NK-92 (cell line): ENCODE measurements around the gene AAGAB.

Experiments used
- DNase-seq: peaks from one replicate; lab custom pipeline; 2025; ENCODE audit not compliant: unreplicated experiment; lab: John Stamatoyannopoulos, UW

AAGAB gene

DNA sequence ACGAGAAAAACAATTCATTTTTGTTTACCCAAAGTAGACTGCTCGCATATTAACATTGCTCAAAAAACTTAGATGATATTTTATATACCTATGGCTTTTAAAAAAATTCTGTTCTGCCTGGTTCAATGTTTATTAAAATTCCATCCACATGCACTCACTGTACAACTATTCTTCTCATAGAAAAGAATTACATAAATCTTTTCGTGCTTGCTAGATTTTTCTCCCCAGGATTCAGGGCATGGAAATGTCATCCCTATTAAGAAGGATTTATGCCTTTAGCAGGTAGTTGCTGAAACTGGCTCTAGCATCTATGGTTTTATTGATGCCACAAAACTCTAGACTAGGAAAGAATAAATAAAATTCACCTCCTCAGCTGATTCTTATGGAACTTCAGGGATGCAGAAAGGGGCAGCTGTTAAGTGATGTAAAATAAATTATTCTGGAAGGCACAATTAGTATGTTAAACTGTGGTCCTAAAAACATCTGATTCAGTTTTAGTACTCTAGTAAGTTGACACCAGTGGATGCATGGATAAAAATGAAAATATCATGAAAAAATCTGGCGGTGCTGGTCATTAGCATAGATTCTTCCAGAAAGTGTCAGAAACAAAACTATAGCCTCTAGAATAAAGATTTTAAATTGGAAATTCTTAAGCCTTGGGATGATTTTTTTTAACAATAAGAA is 41.6 kb downstream of the AAGAB start:
- DNase-seq, result no peak

DNA sequence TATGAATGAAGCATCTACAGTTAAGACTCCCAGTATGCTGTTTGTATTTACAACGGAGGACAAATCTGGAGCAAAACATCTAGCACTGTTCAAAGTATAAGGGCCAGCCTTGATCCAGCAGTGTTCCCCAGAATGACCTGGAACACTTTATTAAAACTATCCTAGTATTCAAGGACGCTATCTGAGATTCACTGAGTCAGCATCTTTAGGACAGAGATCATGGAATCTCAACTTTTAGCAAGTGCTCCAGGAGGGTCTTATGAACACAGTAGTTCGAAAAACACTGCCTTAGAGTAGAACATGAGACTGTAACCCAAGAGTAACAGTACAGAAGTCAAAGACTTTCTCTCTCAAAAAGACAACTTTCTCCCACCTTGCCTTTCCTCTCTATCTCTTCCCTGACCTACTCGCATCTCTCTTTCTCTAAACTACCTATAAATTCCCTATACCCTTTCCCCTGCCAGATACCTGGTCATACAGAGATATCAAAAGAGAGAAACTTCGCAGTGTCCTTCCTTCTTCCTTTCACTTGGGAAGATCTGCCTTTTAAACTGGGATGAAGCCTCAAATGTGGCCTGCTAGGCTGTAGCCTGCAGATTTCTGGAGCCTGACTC is 43.8 kb downstream of the AAGAB start:
- no peak for DNase-seq

- no peak for DNase-seq
Measured at GRCh38 chr15:67208396-67208795, 46.1 kb downstream of the AAGAB start.

DNA sequence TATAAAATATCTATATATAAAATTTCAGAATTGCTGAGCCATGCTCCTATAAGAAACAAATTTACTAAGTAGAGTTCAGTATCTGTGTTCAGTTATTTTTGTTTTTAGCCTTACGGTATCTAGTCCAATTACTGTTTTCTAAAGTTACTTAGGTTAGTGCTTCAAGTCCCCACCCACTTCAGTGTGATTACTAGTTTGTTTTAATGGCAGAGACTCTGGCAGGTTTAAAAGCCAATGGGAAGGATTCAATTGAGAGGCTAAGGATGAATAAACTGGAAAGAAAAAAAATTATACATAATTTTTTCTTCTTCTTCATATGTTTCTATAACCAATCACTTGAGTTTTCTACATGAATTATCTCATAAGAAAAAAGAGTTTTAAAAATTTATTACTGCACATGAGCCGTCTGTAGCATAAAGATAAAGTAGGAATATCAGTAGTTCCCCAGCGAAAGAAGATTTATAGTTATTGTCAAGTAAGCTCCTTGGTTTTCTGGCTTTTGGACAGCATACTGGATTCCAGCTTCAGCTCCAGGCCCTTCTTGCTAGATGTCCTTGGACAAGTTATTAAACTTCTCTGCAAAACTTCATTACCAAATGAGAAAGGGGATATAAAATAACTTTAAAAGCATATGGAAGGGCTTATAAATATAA is 46.8 kb downstream of the AAGAB start:
- no peak for DNase-seq

DNA sequence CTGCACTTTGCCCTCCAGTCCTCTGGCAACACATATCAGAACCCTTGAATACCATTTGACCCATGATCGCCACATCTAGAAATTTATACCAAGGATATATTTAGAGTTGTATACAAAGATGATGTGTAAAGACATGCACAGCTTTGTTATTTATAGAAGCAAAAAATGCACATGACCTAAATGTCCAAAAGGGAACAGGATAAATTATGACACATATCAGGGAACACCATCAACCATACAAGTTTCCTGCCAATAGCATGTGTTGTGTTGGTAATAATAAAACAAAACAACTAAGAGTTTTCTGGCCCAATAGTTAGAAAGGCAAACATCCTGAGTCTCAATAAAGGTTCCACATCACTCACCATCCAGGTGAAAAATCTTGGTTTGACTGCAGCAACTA is 51.5 kb downstream of the AAGAB start:
- DNase-seq, result no peak

DNA sequence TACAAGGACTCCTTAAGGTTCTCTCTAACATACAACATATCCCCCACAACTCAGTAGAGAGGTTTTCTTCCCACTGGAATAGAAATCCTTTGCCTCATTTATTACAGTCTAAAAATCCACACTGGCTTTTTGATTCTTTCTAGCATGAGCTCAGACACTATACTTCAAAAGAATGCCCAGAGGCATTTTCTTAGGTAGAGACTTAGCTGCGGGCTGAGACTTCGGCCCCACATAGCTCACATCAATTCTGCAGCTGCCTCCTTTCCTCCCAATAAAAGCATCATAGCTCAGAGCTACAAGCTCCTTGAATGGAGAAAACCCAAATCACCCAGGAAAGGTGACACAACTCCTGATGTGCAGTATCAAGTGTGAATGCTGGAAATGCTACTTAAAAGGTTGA is 52.4 kb downstream of the AAGAB start:
- DNase-seq, result no peak

- no peak for DNase-seq
Measured at GRCh38 chr15:67201136-67201535, 53.3 kb downstream of the AAGAB start.

GRCh38 chr15:67199881-67200763 is 54.3 kb downstream of the AAGAB start:
- no peak for DNase-seq

GRCh38 chr15:67199391-67199790 is 55.1 kb downstream of the AAGAB start:
- no peak for DNase-seq

GRCh38 chr15:67198157-67198754 is 56.2 kb downstream of the AAGAB start:
- DNase-seq, result no peak

- DNase-seq, result no peak
Measured at GRCh38 chr15:67197364-67197695, 57.1 kb downstream of the AAGAB start.

DNA sequence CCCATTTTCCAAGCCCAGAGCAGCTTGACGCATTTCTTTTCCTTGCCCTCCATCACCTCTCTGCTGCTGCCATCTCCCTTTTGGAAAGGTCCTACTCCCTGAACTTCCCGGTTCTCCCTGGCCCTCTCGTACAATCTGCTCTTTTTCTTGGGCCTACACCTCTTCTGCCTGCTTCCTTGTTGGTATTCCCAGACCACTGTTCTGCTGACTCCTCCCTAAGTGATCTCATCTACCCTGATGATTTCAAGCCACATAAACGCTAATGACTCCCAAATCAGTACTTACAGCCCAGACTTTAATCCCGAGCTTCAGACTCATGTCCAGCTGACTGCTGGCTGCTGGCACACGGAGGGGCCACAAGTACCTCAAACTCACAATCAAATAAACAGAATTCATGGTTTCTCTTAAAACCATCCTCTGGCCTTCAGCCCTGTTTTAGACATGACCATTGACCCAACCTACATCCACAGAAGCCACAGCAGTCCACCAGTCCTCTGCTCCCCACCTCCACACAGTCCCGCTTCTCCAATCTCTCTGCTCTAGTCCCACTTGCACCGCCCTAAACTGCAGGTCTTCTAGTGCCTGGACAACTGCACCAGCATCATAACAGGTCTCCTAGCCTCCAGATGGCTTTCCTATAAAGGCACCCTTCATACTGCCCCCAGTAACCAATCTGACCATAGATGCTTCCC is 57.6 kb downstream of the AAGAB start:
- no peak for DNase-seq

DNA sequence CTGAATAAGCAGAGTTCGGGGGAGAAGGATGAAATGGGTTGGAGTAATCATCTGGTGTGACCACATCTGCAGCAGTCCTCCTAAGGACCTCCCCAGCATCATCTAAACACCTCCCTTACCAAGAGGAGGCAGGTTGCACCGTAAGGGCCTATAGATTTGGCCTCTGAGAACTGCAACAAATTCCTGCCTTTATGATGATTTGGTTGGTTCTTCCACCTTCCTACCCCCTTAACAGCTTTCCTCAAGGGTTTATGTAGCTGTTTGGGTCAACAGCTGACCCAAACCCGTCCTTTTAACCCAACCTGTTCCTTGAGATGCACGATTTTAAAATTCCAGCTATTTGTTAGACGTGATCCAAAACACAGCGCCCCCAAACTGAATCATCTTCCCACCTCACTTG is 58.2 kb downstream of the AAGAB start:
- no peak for DNase-seq

GRCh38 chr15:67195305-67195704 is 59.2 kb downstream of the AAGAB start:
- DNase-seq, result no peak

DNA sequence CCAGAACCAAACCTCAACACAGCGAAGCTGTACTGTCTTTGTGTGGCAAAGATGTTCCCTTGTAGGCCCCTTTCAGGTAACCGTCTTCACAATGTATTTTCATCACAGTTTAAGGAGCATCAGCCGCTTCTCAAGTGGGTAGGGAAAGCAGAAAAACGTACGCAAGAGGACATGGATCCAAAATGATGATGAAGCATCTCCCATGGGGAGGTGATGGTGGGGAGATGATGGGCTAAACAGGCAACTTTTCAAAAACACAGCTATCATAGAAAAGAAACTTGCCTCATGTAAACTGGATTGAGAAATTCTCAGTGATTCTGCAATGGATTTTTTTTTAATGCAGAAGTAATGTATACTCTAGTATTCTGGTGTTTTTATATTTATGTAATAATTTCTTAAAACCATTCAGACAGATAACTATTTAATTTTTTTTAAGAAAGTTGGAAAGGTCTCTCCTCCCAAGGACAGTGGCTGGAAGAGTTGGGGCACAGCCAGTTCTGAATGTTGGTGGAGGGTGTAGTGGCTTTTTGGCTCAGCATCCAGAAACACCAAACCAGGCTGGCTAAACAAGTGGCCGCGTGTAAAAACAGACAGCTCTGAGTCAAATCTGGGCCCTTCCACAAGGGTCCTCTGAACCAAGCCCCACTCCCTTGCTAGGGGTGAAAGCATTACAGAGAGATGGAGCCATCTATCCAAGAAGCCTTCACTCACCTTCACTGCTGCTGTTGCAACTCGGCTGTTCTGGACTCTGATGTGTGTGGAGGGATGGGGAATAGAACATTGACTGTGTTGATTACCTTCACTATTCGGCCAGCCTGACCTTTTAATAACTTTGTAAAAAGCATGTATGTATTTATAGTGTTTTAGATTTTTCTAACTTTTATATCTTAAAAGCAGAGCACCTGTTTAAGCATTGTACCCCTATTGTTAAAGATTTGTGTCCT is 60.0 kb downstream of the AAGAB start:
- DNase-seq, result no peak

DNA sequence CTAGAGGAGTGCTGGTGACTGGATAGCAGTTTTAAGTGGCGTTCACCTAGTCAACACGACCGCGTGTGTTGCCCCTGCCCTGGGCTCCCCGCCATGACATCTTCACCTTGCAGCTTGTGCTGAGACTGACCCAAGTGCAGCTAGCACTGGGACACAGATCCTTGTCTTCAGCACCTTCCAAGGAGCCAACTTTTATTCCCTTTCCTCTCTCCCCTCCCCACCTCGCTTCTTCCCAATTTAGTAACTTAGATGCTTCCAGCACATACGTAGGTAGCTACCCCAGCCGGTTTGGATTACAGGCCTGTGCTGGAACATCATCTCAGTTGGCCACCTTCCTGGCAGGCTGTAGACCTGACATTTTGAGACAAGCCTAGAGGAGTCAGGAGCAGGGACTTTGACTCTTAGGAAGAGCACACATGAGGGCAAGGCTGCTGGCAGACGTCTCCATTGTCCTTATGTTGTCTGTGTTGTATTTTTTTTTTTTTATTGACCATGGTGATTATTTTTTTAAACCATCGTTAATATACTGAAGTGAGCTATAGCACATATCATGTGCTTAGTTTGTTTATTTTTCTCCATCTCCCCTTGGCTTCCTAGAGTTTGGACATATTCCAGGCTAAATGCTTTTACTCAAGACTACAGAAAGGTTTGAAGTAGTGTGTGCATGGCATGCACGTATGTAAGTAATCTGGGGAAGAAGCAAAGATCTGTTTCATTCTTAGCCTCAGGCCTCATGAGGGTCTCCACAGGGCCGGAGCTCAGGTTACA is 61.1 kb downstream of the AAGAB start:
- no peak for DNase-seq

GRCh38 chr15:67192185-67192820 is 62.2 kb downstream of the AAGAB start:
- no peak for DNase-seq

DNA sequence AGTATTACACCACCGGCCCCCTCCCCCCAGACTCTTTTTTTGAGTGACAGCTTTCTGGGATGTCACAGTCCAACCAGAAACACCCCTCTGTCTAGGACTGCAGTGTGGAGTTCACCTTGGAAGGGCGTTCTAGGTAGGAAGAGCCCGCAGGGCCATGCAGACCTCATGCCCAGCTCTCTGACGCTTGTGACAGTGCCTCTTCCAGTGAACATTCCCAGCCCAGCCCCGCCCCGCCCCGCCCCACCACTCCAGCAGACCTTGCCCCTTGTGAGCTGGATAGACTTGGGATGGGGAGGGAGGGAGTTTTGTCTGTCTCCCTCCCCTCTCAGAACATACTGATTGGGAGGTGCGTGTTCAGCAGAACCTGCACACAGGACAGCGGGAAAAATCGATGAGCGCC is 63.6 kb downstream of the AAGAB start:
- DNase-seq, result no peak
